ENCODE results near the gene RNF157.
A peak's percentile ranks its signal among the peaks of the same experiment; 100 is the strongest.

Gene RNF157

DNA sequence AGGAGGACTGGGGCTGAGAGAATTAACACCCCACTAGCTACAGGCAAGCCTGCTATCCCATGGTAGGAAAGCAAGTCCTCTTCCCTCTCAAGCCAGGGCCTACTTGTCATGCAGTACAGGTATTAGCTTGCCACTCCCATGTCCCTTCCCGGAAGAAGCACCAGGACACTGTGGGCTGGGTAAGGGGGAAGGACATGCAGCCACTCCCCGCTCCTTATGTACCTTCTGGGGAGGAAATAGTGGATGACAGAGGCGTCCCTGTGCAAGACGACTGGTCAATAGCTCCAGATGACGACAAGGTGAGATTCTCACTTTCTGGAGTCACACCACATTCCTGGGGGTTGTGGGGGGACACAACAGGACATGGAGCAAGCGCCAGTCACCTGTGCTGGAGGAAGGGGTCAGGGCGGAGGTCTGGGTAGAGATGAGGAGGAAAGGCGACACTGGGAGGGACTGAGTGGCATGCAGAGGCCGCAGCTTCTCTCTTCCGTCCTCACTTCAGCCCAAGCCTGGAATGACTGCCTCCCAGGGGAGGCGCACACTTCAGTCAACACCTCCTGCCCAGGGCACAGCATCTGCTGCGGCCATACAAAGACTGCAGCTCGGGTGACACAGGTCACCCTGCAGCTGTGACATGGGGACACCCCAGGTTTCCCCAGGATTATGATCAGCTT lies 84.2 kb downstream of the RNF157 start:
- no peak for DNase-seq (ENCODE audit: low spot score)

DNA sequence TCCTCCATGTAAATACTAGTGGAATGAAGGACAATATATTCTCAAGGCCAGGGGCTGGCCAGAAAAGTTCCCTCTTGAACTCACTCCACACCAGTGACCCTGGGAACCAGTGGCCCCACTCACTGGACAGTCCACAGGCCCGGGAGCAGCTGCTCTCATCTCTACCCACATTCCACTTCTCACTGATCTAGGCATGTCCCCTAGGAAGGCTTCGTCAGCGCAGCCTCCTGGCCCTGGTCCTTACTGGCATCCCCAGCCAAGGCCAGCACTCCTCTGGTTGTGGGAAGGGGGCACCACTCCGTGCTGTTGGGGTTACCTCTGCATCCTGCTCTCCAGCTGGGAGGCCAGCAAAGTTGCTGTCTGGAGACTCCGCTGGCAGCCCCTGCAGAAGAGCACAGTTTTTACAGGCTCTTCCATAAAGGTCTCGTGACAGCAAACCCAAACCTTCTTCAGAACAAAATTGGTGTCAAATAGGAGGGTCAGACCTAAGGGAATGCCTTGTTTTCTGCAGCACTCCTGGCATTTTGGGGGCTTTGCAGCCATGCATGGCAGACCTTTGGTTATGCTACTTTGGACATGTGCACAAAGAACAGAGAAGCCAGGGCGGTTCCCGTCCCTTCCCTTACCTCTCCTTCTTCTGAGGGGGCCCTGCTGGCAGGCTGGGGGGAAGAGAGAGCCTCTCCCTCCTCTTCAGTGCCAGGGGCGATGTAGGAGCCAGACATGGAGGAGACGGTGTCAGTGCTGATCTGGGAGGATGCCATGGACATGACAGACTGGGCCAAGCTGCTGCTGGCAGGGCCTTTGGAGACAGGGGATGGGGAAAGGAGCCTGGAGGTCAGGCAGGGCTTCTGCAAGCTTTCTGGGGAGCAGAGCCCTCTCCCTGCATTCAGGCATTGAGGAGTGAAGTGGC lies 85.1 kb downstream of the RNF157 start:
- DNase-seq (ENCODE audit: low spot score) = no peak

DNA sequence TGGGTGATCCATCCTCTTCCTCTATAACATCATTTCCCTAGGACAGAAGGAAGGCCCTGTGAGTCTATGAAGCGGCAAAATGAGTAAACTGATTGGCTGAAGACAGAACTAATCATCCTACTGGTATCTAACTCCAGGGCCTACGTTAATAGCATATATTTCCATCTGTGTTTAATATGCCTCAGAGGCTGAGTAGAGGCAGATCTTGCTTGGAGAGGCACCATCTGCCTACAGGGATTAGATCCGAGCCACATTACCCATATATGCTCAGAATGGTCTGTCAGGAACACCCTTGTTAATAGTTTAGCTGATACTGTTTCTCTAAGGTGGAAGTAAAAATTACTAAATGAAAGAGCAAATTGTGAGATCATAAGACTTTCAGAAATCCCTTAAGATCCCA lies 86.0 kb downstream of the RNF157 start:
- no peak for DNase-seq (ENCODE audit: low spot score)

DNA sequence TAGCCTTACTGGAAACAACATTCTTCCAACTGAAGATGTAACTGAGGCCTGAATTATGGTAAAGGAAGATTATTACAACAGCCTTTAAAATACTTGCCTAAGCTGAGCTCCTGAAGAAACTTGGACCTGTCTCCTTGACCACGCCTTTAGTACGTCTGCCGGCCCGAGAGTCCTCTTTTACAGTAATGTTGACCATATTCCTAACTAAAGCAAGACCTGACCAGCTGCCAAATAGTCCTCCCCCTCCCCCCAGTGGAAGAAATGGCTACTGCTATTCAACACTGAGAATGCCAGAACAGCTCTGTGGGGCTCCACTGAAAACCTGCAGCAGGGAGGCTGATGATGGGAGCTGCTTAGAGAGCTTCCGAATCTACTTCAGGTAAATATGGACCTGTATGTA lies 86.7 kb downstream of the RNF157 start:
- DNase-seq (ENCODE audit: low spot score) = no peak

DNA sequence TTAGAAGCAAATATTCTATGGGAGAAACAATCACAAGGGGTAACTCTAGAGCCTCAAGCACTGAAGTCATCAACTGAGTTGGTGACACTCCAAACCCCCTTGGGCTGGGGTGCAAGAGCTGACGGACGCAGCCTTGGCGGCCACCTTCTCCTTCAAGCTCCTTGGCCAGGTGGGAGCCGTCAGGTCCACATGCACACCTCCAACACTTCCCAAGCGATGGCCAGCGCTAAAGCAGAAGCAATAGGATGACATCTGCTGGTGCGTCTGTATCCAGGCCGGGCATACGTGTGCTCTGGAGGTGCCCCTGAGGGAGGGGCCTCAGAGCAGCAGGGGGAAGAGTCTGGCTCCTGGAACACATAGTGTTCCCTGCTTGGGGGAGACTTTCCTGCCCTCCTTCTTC lies 87.1 kb downstream of the RNF157 start:
- no peak for DNase-seq (ENCODE audit: low spot score)

DNA sequence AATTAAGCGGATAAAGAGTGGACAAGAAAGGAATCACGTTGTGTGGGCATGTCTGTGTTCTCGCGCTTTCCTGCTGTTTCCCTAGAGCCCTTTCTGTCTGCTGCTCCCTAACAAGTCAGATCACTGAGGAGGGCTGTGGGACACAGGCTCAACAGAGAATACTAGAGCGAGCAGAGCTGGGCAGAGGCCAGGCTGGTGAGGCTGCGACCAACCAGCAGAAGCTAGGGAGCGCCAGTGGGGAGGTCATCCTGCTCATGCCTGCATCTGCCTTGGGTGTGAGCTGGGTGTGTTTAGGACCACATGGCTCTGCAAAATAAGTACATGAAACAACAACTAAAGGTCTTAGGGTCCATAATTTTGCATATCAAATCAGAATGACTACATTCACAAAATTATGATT lies 87.7 kb downstream of the RNF157 start:
- no peak for DNase-seq (ENCODE audit: low spot score)

DNA sequence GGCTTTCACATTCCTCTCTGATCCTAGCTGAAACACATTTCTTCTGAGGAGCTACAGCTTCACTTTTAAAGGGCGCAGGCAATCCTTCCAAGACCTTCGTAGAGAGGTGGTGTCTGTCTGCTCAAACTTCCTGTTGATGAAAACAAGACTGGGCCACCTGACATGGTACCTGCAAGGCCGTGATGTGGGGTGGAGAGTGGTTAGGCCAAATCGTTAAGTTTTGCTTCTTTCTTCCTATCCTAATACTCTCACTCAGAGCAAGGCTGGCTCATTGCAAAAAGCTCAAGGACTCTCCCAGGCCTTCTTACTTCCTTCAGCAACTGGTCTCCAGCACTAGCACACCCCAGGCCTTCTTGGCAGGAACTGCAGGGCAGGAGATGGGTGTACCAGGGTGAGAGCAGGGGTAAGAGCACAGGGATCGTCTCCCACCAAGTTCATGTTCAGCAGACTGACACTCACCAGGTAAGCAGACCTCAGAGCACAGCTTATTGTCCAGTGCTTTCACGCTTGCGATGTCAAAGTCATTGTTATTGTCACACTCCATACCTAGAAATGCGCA lies 88.3 kb downstream of the RNF157 start:
- DNase-seq (ENCODE audit: low spot score) = no peak

DNA sequence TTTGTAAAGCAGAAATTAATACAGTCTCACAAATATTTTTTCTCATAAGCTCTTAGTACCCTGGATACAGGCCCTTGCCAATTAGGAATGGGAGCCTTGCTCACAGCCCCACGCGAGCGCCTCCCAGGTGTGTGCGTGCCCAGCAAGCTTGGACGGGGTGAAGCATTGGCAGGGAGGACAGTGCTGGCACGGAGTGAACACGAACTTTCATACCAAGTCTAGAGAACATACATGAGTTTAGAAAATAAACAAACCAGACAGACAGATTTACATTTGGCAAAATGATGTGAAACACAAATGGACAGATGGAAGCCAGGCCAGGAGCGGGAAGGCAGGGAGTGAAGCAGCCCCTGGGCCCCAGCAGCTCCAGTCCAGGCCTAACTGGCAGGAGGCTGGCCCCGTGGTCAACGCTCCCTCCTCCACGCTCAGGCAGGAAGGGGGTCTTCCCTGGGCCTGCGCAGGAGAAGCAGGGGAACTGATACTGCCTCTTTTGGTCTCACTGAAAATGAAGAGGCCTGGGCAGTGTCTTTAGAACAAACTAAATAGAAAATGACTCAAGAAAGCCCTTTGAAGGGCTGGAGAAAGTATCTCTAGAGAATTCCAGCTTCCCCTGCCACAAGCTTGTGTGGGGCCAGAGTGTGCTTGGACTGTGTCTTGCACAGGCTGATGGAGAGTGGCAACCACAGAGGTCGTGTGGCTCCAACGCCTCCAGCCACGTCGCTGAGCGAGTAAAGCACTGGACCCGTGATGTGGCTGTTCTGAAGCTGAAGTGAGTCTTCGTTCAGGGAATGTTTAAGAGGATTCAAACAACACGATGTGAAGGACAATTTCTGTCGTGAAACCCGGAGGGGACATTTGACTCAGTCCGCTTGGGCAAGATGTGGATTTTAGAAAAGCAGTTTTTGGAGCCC lies 89.3 kb downstream of the RNF157 start:
- no peak for DNase-seq (ENCODE audit: low spot score)

- no peak for DNase-seq (ENCODE audit: low spot score)
Observed at GRCh38 chr17:76149214-76149613, 91.1 kb downstream of the RNF157 start.

- no peak for DNase-seq (ENCODE audit: low spot score)
Observed at GRCh38 chr17:76148015-76148326, 92.3 kb downstream of the RNF157 start.

- DNase-seq (ENCODE audit: low spot score) = no peak
Observed at GRCh38 chr17:76147211-76148014, 92.9 kb downstream of the RNF157 start.

- no peak for DNase-seq (ENCODE audit: low spot score)
Observed at GRCh38 chr17:76146053-76146851, 94.0 kb downstream of the RNF157 start.

GRCh38 chr17:76145231-76146052 lies 94.9 kb downstream of the RNF157 start:
- DNase-seq (ENCODE audit: low spot score) = peak; percentile 19

DNA sequence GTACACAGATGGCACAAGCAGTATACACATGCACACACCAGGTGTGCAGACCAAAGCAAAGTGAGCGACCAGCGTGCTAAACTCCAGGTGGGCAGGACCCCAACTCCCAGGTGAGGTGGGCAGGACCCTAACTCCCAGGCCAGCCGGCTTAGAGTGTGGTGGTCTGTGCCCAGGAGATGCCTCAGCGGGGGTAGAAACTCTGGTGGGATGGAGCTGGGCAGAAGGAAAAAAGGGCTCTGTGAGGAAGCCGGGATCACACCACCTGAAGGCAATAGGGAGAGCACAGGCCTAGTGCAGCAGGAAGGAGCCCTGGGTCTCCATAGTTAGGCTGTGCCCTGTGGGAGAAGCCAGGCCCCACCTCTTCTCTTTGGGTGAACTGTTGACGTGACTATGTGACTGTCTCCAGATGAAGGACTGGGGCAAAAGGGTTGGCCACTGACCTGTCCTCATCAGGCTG lies 97.7 kb downstream of the RNF157 start:
- DNase-seq (ENCODE audit: low spot score) = no peak

DNA sequence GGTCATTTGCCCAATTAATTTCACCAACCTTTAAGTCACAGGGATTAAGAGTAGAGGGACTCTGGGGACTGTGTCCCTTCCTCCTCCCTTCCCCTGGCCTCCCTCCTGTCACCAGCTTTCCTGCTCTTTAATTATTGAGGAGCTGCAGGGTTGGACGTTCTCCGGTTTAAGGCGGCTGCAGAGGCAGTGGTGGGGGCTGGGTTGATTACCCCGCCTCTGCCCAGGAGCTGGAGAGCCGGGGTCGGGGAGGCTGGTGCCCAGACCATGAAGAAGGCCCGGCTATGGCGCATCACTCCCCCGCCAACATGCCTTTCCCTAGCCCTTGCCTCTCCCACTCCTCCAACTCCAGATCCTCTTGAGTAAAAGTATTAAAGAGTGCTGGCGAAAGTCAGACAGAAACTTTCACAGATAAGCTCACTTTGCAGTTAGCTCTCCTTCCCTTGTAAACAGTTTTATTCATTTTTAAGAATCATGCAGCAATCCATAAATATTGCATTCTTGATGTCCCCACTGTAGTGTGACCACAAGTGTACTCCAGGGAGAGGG lies 98.2 kb downstream of the RNF157 start:
- no peak for DNase-seq (ENCODE audit: low spot score)

- DNase-seq (ENCODE audit: low spot score) = peak; percentile 92
Observed at GRCh38 chr17:76141212-76142038, 98.9 kb downstream of the RNF157 start, which contains the start of gene FOXJ1. Gene FOXJ1 (minus strand): TSS chr17:76141245. CDS start chr17:76140395, 850 bp downstream.

GRCh38 chr17:76140661-76141211 lies 99.6 kb downstream of the RNF157 start:
- DNase-seq (ENCODE audit: low spot score) = no peak
